H9 (cell line): ENCODE results near the gene RRAD. TPM values are rescaled to one million over a fixed set of nuclear protein-coding genes. Genes with fewer than 3 reads are reported as not detected.

Source experiments
- DNase-seq: peaks from one replicate; pipeline ENCODE4 v3.0.0-alpha.2; 2017
- H2AFZ ChIP-seq: one replicate; pipeline ENCODE4 v1.6.1; 2013; ENCODE audit warnings: mild to moderate bottlenecking, low read length, control low read depth, moderate library complexity
- H2AK5ac ChIP-seq: 2 replicates; pipeline ENCODE4 v1.6.1; 2013; ENCODE audit warnings: low read length, control low read depth, mixed read lengths; ENCODE audit not compliant: insufficient read length
- H2BK120ac ChIP-seq: one replicate; pipeline ENCODE4 v1.6.1; 2013; ENCODE audit warnings: low read depth, mild to moderate bottlenecking, low read length, control low read depth, inconsistent platforms; ENCODE audit not compliant: poor library complexity, severe bottlenecking
- H2BK12ac ChIP-seq: 2 replicates; pipeline ENCODE4 v1.6.1; 2013; ENCODE audit warnings: low read length, control low read depth, mixed read lengths, low read depth; ENCODE audit not compliant: insufficient read length
- H2BK15ac ChIP-seq: 2 replicates; pipeline ENCODE4 v1.6.1; 2013; ENCODE audit warnings: low read depth, low read length, control low read depth
- H2BK20ac ChIP-seq: one replicate; pipeline ENCODE4 v1.6.1; 2013; ENCODE audit warnings: low read depth, mild to moderate bottlenecking, low read length, control low read depth, inconsistent platforms; ENCODE audit not compliant: poor library complexity, severe bottlenecking
- H2BK5ac ChIP-seq: 2 replicates; pipeline ENCODE4 v1.6.1; 2013; ENCODE audit warnings: low read length, control low read depth, mixed read lengths; ENCODE audit not compliant: insufficient read length
- H3K14ac ChIP-seq: 2 replicates; pipeline ENCODE4 v1.6.1; 2013; ENCODE audit warnings: low read length, control low read depth; ENCODE audit not compliant: insufficient read depth
- H3K18ac ChIP-seq: 2 replicates; pipeline ENCODE4 v1.6.1; 2013; ENCODE audit warnings: low read depth, mild to moderate bottlenecking, mixed read lengths, low read length, control low read depth; ENCODE audit not compliant: insufficient read length
- H3K23ac ChIP-seq: 2 replicates; pipeline ENCODE4 v1.6.1; 2013; ENCODE audit warnings: low read length, control low read depth, mixed read lengths, low read depth; ENCODE audit not compliant: insufficient read length
- H3K23me2 ChIP-seq: 2 replicates; pipeline ENCODE4 v1.6.1; 2013; ENCODE audit warnings: low read depth, mild to moderate bottlenecking, mixed read lengths, low read length, control low read depth; ENCODE audit not compliant: insufficient read length, poor library complexity, severe bottlenecking
- H3K27ac ChIP-seq: 2 replicates; pipeline ENCODE4 v1.5.1; 2013; ENCODE audit warnings: low read length, control low read depth, mixed read lengths, low read depth; ENCODE audit not compliant: insufficient read length
- H3K27me3 ChIP-seq: 2 replicates; pipeline ENCODE4 v1.6.1; 2013; ENCODE audit warnings: low read length, control low read depth, inconsistent platforms; ENCODE audit not compliant: insufficient read depth
- H3K4ac ChIP-seq: 2 replicates; pipeline ENCODE4 v1.6.1; 2013; ENCODE audit warnings: low read depth, mild to moderate bottlenecking, control low read depth, inconsistent platforms, low read length, moderate library complexity
- H3K4me1 ChIP-seq: 2 replicates; pipeline ENCODE4 v1.6.1; 2013; ENCODE audit warnings: low read length, control low read depth, inconsistent platforms; ENCODE audit not compliant: insufficient read depth
- H3K4me2 ChIP-seq: 2 replicates; pipeline ENCODE4 v1.6.1; 2013; ENCODE audit warnings: low read length, control low read depth, mixed read lengths; ENCODE audit not compliant: insufficient read length, insufficient read depth
- H3K56ac ChIP-seq: 2 replicates; pipeline ENCODE4 v1.6.1; 2013; ENCODE audit warnings: low read depth, mild to moderate bottlenecking, mixed read lengths, low read length, control low read depth; ENCODE audit not compliant: insufficient read length
- H3K79me1 ChIP-seq: 2 replicates; pipeline ENCODE4 v1.6.1; 2013; ENCODE audit warnings: low read depth, mild to moderate bottlenecking, moderate library complexity, low read length, control low read depth, inconsistent platforms; ENCODE audit not compliant: insufficient read depth, poor library complexity, severe bottlenecking
- H3K79me2 ChIP-seq: 2 replicates; pipeline ENCODE4 v1.6.1; 2013; ENCODE audit warnings: low read length, control low read depth, inconsistent platforms; ENCODE audit not compliant: insufficient read depth
- H3K9ac ChIP-seq: 2 replicates; pipeline ENCODE4 v1.6.1; 2013; ENCODE audit warnings: low read length, control low read depth, mixed read lengths; ENCODE audit not compliant: insufficient read length; ENCODE audit errors: extremely low read depth
- H3K9me3 ChIP-seq: one replicate; pipeline ENCODE4 v1.6.1; 2013; ENCODE audit warnings: low read depth, low read length, inconsistent platforms; ENCODE audit not compliant: control insufficient read depth
- H3T11ph ChIP-seq: one replicate; pipeline ENCODE4 v1.6.1; 2013; ENCODE audit warnings: mild to moderate bottlenecking, low read length, control low read depth, inconsistent platforms
- H4K20me1 ChIP-seq: one replicate; pipeline ENCODE4 v1.6.1; 2013; ENCODE audit not compliant: control insufficient read depth, insufficient read length, insufficient read depth
- H4K5ac ChIP-seq: 2 replicates; pipeline ENCODE4 v1.6.1; 2013; ENCODE audit warnings: low read depth, mild to moderate bottlenecking, mixed read lengths, low read length, control low read depth; ENCODE audit not compliant: insufficient read length
- H4K8ac ChIP-seq: replicated peaks from 2 replicates; pipeline ENCODE4 v1.6.1; 2013; ENCODE audit warnings: low read length, control low read depth, mixed read lengths, low read depth; ENCODE audit not compliant: insufficient read length
- H4K91ac ChIP-seq: 2 replicates; pipeline ENCODE4 v1.6.1; 2013; ENCODE audit warnings: low read depth, mild to moderate bottlenecking, moderate library complexity, mixed read lengths, low read length, control low read depth; ENCODE audit not compliant: insufficient read length
- H3K27ac Mint-ChIP-seq, 3 experiments: 2 replicates in 2 of 3; 3 replicates in 1 of 3; pipeline ENCODE4 v1.8.0; 2020 to 2021; ENCODE audit warnings: mixed read lengths in 3 of 3, mild to moderate bottlenecking in 1 of 3, moderate library complexity in 1 of 3
- H3K27me3 Mint-ChIP-seq: 2 replicates; pipeline ENCODE4 v1.8.0; 2021; ENCODE audit warnings: low read depth, mild to moderate bottlenecking, moderate library complexity, mixed read lengths
- H3K36me3 Mint-ChIP-seq, 3 experiments: 2 replicates in 2 of 3; 3 replicates in 1 of 3; pipeline ENCODE4 v1.8.0; 2020 to 2021; ENCODE audit warnings: low read depth in 3 of 3, mixed read lengths in 3 of 3; ENCODE audit not compliant: insufficient read depth in 1 of 3
- H3K4me1 Mint-ChIP-seq, 2 experiments: 2 replicates each; pipeline ENCODE4 v1.8.0; 2020; ENCODE audit warnings: mixed read lengths in 2 of 2
- H3K4me3 Mint-ChIP-seq, 2 experiments: 2 replicates in 1 of 2; 3 replicates in 1 of 2; pipeline ENCODE4 v1.8.0; 2020 to 2021; ENCODE audit warnings: mild to moderate bottlenecking in 2 of 2, mixed read lengths in 2 of 2, moderate library complexity in 1 of 2
- H3K9me3 Mint-ChIP-seq, 2 experiments: 2 replicates in 1 of 2; 3 replicates in 1 of 2; pipeline ENCODE4 v1.8.0; 2020; ENCODE audit warnings: mild to moderate bottlenecking in 2 of 2, mixed read lengths in 2 of 2, moderate library complexity in 1 of 2
- CTCF ChIP-seq: fragments of 200-600 bp; sonication (generic); conservative IDR thresholded peaks from 3 replicates; pipeline ENCODE4 v1.8.0; 2021; ENCODE audit warnings: antibody characterized with exemption, mild to moderate bottlenecking
- WGBS: extraction: QIAGEN DNeasy Blood & Tissue Kit; methylation state at CpG from one replicate; pipeline ENCODE4 v1.1.7; 2013; ENCODE audit warnings: missing lambda C conversion rate, low lambda C conversion rate, mixed read lengths; ENCODE audit not compliant: insufficient read length; ENCODE audit errors: extremely low coverage; 5-methylcytosine and 5-hydroxymethylcytosine counted together
- total RNA-seq: library from RNA; stranded (reverse); gene quantifications from 2 replicates; pipeline ENCODE4 v1.2.1, GENCODE V29; 2021

RRAD gene
- total RNA-seq, 1 experiment from 2014 or later, result 0.72 TPM

GRCh38 chr16:66932076-66932475, 6.7 kb upstream of the RRAD start:
- H3K27ac Mint-ChIP-seq, result no peak overlapping the region
- no peak for TF ChIP-seq CTCF
- H3K9me3 ChIP-seq, result no peaks in the 10 kb centered on the region
- H2BK20ac ChIP-seq, result no peak overlapping the region
- H3K23me2 ChIP-seq, result peaks cover 16% of the 10 kb centered on the region
- H3K14ac ChIP-seq, result no peak overlapping the region
- no peaks in the 10 kb centered on the region for H3K27me3 ChIP-seq
- H3K27ac ChIP-seq, result no peak overlapping the region
- peaks cover 14% of the 10 kb centered on the region for H3K27me3 Mint-ChIP-seq
- no peaks in the 10 kb centered on the region for H3K79me2 ChIP-seq
- no peak overlapping the region for H3K4ac ChIP-seq
- H2BK120ac ChIP-seq, result no peak overlapping the region
- no peak overlapping the region for H2AK5ac ChIP-seq
- no peak overlapping the region for H4K8ac ChIP-seq
- no peak overlapping the region for H3K9ac ChIP-seq
- H2BK5ac ChIP-seq, result no peak overlapping the region
- H3K9me3 Mint-ChIP-seq, result no peaks in the 10 kb centered on the region
- peaks cover 24 to 34% of the 10 kb centered on the region in 2 experiments for H3K4me1 Mint-ChIP-seq
- no peak overlapping the region for H2BK12ac ChIP-seq
- peaks cover 5 to 15% (median 6%) of the 10 kb centered on the region in 3 experiments for H3K36me3 Mint-ChIP-seq
- H2BK15ac ChIP-seq, result no peak overlapping the region
- H3K56ac ChIP-seq, result no peak overlapping the region
- H2AFZ ChIP-seq, result no peak overlapping the region
- no peak for DNase-seq
- no peaks in the 10 kb centered on the region for H4K20me1 ChIP-seq
- no peak overlapping the region for H4K5ac ChIP-seq
- H3K4me1 ChIP-seq, result no peaks in the 10 kb centered on the region
- peak overlapping the region; percentile 96 to 97; a peak in 4 of 5 replicates for H3K4me3 Mint-ChIP-seq
- WGBS, result no CpG with 5 or more reads among the region's 4 CpGs
- H3K4me2 ChIP-seq, result no peak overlapping the region
- H3K18ac ChIP-seq, result no peak overlapping the region
- H3K23ac ChIP-seq, result no peak overlapping the region
- no peak overlapping the region for H4K91ac ChIP-seq
- no peak overlapping the region for H3T11ph ChIP-seq
- H3K79me1 ChIP-seq, result no peaks in the 10 kb centered on the region
